Thyroid gland (tissue), 4 donors: ENCODE results near the gene ARL4D. TPM values are rescaled to one million over a fixed set of nuclear protein-coding genes. Genes with fewer than 3 reads are reported as not detected.

Experiments
- DNase-seq, 2 donors: peaks; one replicate each; pipeline ENCODE4 v3.0.0-alpha.2; 2019
- H3K27ac ChIP-seq, 3 donors: fragments of 200-600 bp; sonication (generic); 1 replicate in 2 of 3; 2 replicates in 1 of 3; pipeline ENCODE4 v1.5.1; 2016 to 2019; ENCODE audit warnings: mild to moderate bottlenecking in 1 of 3, moderate library complexity in 1 of 3
- H3K27me3 ChIP-seq: fragments of 200-600 bp; sonication (generic); one replicate; pipeline ENCODE4 v1.5.1; 2019
- H3K36me3 ChIP-seq, 2 donors: fragments of 200-600 bp; sonication (generic); one replicate each; pipeline ENCODE4 v1.5.1; 2016 to 2019
- H3K4me1 ChIP-seq, 2 donors: fragments of 200-600 bp; sonication (generic); one replicate each; pipeline ENCODE4 v1.5.1; 2017 to 2019
- H3K4me3 ChIP-seq, 3 donors: fragments of 200-600 bp; sonication (generic); replicated peaks in 1 of 3; 1 replicate in 2 of 3; 2 replicates in 1 of 3; pipeline ENCODE4 v1.5.1; 2016; ENCODE audit warnings: mild to moderate bottlenecking in 1 of 3
- H3K9me3 ChIP-seq: fragments of 200-600 bp; sonication (generic); one replicate; pipeline ENCODE4 v1.5.1; 2017
- CTCF ChIP-seq, 6 experiments: fragments of 200-600 bp in 3 of 6; fragments of 450-650 bp in 3 of 6; sonication (generic) in 3 of 6; IDR thresholded peaks; one replicate each; pipeline ENCODE4 v1.5.1; 2016 to 2019; ENCODE audit warnings: antibody characterized with exemption in 6 of 6, mild to moderate bottlenecking in 2 of 6, inconsistent platforms in 1 of 6, moderate library complexity in 1 of 6
- POLR2A ChIP-seq, 2 donors: fragments of 450-650 bp; IDR thresholded peaks; one replicate each; pipeline ENCODE4 v1.6.1; 2017; ENCODE audit warnings: antibody characterized with exemption in 2 of 2, mild to moderate bottlenecking in 2 of 2, moderate library complexity in 1 of 2
- WGBS, 2 donors: methylation state at CpG; one replicate each; pipeline ENCODE4 v1.1.5; 2017; 5-methylcytosine and 5-hydroxymethylcytosine counted together
- intact Hi-C: fragments of 100-400 bp; cut with DNase I; formaldehyde crosslinking; loops from one replicate; pipeline ENCODE4 v1.15.1; 2023
- total RNA-seq, 4 donors: library from RNA; depleted of rRNA; stranded (reverse); fragments of >200 nt; gene quantifications; one replicate each; pipeline ENCODE4 v1.2.3, GENCODE V29; 2016

The ARL4D gene
- total RNA-seq: 10 to 100 TPM; 32.8 to 57.4 (median 48.9) TPM

- Histone ChIP-seq H3K4me1 (peaks cover 35 to 37% of the 10 kb centered on the region in 2 donors), H3K9me3 (no peaks in the 10 kb centered on the region), H3K27me3 (no peaks in the 10 kb centered on the region), H3K36me3 (peaks cover 4 to 10% of the 10 kb centered on the region in 2 donors), H3K27ac (peak within 1 kb of the TSS; percentile 94 to 98 (median 95)), H3K4me3 (peak within 1 kb of the TSS; percentile 64 to 98 (median 87))
- peak; percentile 96 to 97 for DNase-seq
- WGBS, 2 donors: 0 to 1% methylated on average over 18 to 23 of the region's 64 CpGs
- intact Hi-C loops: no loop called here
- TF ChIP-seq POLR2A (IDR thresholded peaks at IDR 0.05): peak; percentile 100
- TF ChIP-seq CTCF (IDR thresholded peaks at IDR 0.05): peak in 1 of 6 experiments; percentile 36
These were observed at the start of gene ARL4D for GRCh38 chr17:43398724-43399595. ARL4D (plus strand) TSS chr17:43398993; CDS start chr17:43399733, 740 bp downstream.

DNA sequence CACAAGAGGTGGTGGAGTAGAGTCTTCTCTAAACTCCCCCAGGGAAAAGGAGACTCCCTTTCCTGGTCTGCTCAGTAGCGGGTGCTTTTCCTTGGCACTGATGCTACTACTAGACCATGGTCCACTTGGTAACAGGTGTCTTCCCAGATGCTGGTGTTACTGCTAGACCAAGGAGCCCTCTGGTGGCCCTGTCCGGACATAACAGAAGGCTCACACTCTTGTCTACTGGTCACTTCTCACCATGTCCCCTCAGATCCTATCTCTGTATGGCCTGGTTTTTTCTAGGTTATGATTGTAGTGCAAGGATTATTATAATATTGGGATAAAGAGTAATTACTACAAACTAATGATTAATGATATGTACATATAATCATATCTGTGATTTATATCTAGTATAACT, 49.7 kb upstream of the ARL4D start:
- DNase-seq: no peak
- intact Hi-C loops: no loop called here
- WGBS, 2 donors: 90 to 92% methylated on average over 2 of the region's 2 CpGs

GRCh38 chr17:43350888-43351361, 47.9 kb upstream of the ARL4D start:
- Histone ChIP-seq H3K36me3 (no peaks in the 10 kb centered on the region), H3K27me3 (no peaks in the 10 kb centered on the region), H3K27ac (no peak overlapping the region), H3K4me1 (no peaks in the 10 kb centered on the region), H3K9me3 (no peaks in the 10 kb centered on the region), H3K4me3 (no peak overlapping the region)
- TF ChIP-seq POLR2A (IDR thresholded peaks at IDR 0.05) (no peak), CTCF (IDR thresholded peaks at IDR 0.05) (no peak)
- intact Hi-C loops: no loop called here
- no peak for DNase-seq
- 90 to 93% methylated on average over 8 to 9 of the region's 9 CpGs for WGBS, 2 donors

More for the DNA sequence above, 49.7 kb upstream of the ARL4D start:
- H3K4me1 ChIP-seq: no peaks in the 10 kb centered on the region
- H3K27ac ChIP-seq: no peak overlapping the region
- TF ChIP-seq POLR2A (IDR thresholded peaks at IDR 0.05): no peak
- no peak for TF ChIP-seq CTCF (IDR thresholded peaks at IDR 0.05)
- H3K9me3 ChIP-seq: no peaks in the 10 kb centered on the region
- H3K36me3 ChIP-seq: no peaks in the 10 kb centered on the region
- H3K4me3 ChIP-seq: no peak overlapping the region
- H3K27me3 ChIP-seq: no peaks in the 10 kb centered on the region

DNA sequence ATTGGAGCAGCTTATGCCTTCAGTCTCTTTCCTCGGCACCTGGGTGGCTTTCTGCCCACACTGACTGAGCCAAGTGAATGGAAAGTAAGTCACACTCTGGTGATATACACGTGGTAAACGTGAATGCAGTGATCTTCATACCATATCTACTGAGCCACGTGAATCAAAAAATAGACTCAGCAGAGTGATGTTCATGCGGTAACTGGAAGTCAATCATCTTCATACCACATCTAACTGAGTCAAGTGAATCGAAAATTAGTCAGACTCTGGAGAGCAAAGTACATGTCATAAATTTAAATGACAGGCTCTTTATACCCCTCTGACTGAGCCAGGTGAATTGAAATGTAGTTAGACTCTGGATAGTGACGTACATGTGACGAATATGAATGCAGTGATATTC, 47.1 kb upstream of the ARL4D start:
- WGBS, 2 donors: 89 to 94% methylated on average over 8 of the region's 8 CpGs

More for the DNA sequence above, 47.1 kb upstream of the ARL4D start:
- Histone ChIP-seq H3K36me3 (no peaks in the 10 kb centered on the region), H3K27ac (no peak overlapping the region), H3K4me1 (no peaks in the 10 kb centered on the region), H3K9me3 (no peaks in the 10 kb centered on the region), H3K4me3 (no peak overlapping the region), H3K27me3 (no peaks in the 10 kb centered on the region)
- intact Hi-C loops: no loop called here
- no peak for DNase-seq
- TF ChIP-seq CTCF (IDR thresholded peaks at IDR 0.05) (no peak), POLR2A (IDR thresholded peaks at IDR 0.05) (no peak)
